K562 (cell line): ENCODE measurements around the gene ABCA13. TPM values are rescaled to one million over a fixed set of nuclear protein-coding genes. Genes with fewer than 3 reads are reported as not detected.

Experiments
- ATAC-seq: fragments of 200-7000 bp; cut with Tn5 transposase; 3 replicates; pipeline ENCODE4 v1.9.1; 2020; ENCODE audit warnings: moderate library complexity
- BruUV-seq: library from RNA; stranded (reverse); fragments of 400-500 nt; replicated peaks from 2 replicates; lab custom pipeline; 2021; lab: Mats Ljungman, UMichigan
- CTCF ChIA-PET: fragments of 300-600 bp; formaldehyde crosslinking; extraction: SDS; loops from one replicate; lab custom pipeline; 2021; ENCODE audit warnings: low intra/inter-chr PET ratio; lab: Yijun Ruan, JAX
- POLR2A ChIA-PET: fragments of 300-600, 350-650 bp; sonication (Branson Sonifier 250); formaldehyde crosslinking; extraction: SDS; loops from one replicate; lab custom pipeline; 2021; ENCODE audit warnings: antibody characterized with exemption, inconsistent platforms; lab: Yijun Ruan, JAX
- DNase-seq, 4 experiments: peaks; one replicate each; pipeline versions ENCODE4 v3.0.0 to v3.0.0-alpha.2; 2011 to 2018; ENCODE audit warnings: low spot score in 3 of 4, mixed read lengths in 3 of 4; ENCODE audit errors: extremely low read depth in 1 of 4
- FAIRE-seq: peaks from 2 replicates; lab custom pipeline; 2011; peaks lifted over from hg19 to GRCh38; lab: Jason Lieb, UNC
- H2AFZ ChIP-seq: 2 replicates; pipeline ENCODE4 v1.6.0; 2011; ENCODE audit warnings: low read depth, low read length, control low read depth, inconsistent platforms
- H3K27ac ChIP-seq: fragments of 200-600 bp; 3 replicates; pipeline ENCODE4 v1.8.0; 2011; ENCODE audit warnings: low read depth, mild to moderate bottlenecking, control low read depth, inconsistent platforms, low read length, moderate library complexity, mixed read lengths; ENCODE audit errors: extremely low read depth
- H3K27me3 ChIP-seq, 2 experiments: fragments of 300-600 bp in 1 of 2; 2 replicates in 1 of 2; 3 replicates in 1 of 2; pipeline versions ENCODE4 v1.6.0 to v1.8.0; 2011; ENCODE audit warnings: inconsistent platforms in 2 of 2, low read length in 2 of 2, mild to moderate bottlenecking in 1 of 2, mixed read lengths in 1 of 2, moderate library complexity in 1 of 2; ENCODE audit not compliant: control insufficient read depth in 2 of 2, insufficient read depth in 2 of 2
- H3K36me3 ChIP-seq: fragments of 300-600 bp; 3 replicates; pipeline ENCODE4 v1.8.0; 2011; ENCODE audit warnings: mild to moderate bottlenecking, low read length, inconsistent platforms; ENCODE audit not compliant: control insufficient read depth, insufficient read depth
- H3K4me1 ChIP-seq, 2 experiments: fragments of 200-600 bp in 1 of 2; replicated peaks in 1 of 2; 2 replicates in 1 of 2; 3 replicates in 1 of 2; pipeline versions ENCODE4 v1.5.1 to v1.8.0; 2011; ENCODE audit warnings: inconsistent platforms in 2 of 2, low read length in 2 of 2, mild to moderate bottlenecking in 1 of 2, mixed read lengths in 1 of 2, moderate library complexity in 1 of 2; ENCODE audit not compliant: control insufficient read depth in 2 of 2, insufficient read depth in 2 of 2
- H3K4me2 ChIP-seq: 2 replicates; pipeline ENCODE4 v1.6.1; 2011; ENCODE audit warnings: low read length, control low read depth, inconsistent platforms, mixed read lengths; ENCODE audit not compliant: insufficient read depth
- H3K4me3 ChIP-seq: fragments of 200-600 bp; sonication (generic), shearing (Covaris generic); 2 replicates; pipeline ENCODE4 v1.5.1; 2016; ENCODE audit warnings: control low read depth, inconsistent platforms
- H3K79me2 ChIP-seq: fragments of 200-600 bp; 3 replicates; pipeline ENCODE4 v1.8.0; 2011; ENCODE audit warnings: low read length, inconsistent platforms; ENCODE audit not compliant: control insufficient read depth, insufficient read depth
- H3K9ac ChIP-seq, 2 experiments: 2 replicates each; pipeline versions ENCODE4 v1.6.0 to v1.6.1; 2011; ENCODE audit warnings: low read depth in 2 of 2, low read length in 2 of 2, control low read depth in 1 of 2, inconsistent platforms in 1 of 2, mild to moderate bottlenecking in 1 of 2, mixed read lengths in 1 of 2; ENCODE audit not compliant: insufficient read depth in 1 of 2
- H3K9me1 ChIP-seq: one replicate; pipeline ENCODE4 v1.6.0; 2011; ENCODE audit warnings: inconsistent platforms, mild to moderate bottlenecking, low read length, moderate library complexity; ENCODE audit not compliant: control insufficient read depth, insufficient read depth
- H3K9me3 ChIP-seq: replicated peaks from 2 replicates; pipeline ENCODE4 v1.5.1; 2011; ENCODE audit warnings: low read depth, low read length, inconsistent platforms; ENCODE audit not compliant: control insufficient read depth, insufficient read depth
- H4K20me1 ChIP-seq: replicated peaks from 2 replicates; pipeline ENCODE4 v1.6.1; 2011; ENCODE audit warnings: low read length, inconsistent platforms, mixed read lengths; ENCODE audit not compliant: control insufficient read depth, insufficient read depth
- ASH1L ChIP-seq: fragments of 450-650 bp; IDR thresholded peaks from 2 replicates; pipeline ENCODE4 v1.6.1; 2018; ENCODE audit warnings: borderline replicate concordance, mild to moderate bottlenecking, low read depth; ENCODE audit not compliant: partially characterized antibody
- CREM ChIP-seq: IDR thresholded peaks from 2 replicates; pipeline ENCODE4 v1.6.1; 2014; ENCODE audit warnings: antibody characterized with exemption, low read depth
- FOXP1 ChIP-seq: sonication (generic); formaldehyde crosslinking; IDR thresholded peaks from 2 replicates; pipeline ENCODE4 v1.8.0; 2022; ENCODE audit warnings: mild to moderate bottlenecking, missing genetic modification reagents
- RBM14 ChIP-seq: fragments of 200-400 bp; formaldehyde crosslinking; IDR thresholded peaks from 2 replicates; pipeline ENCODE4 v1.6.1; 2018; ENCODE audit warnings: low read depth, mild to moderate bottlenecking, low read length, moderate library complexity, borderline replicate concordance; ENCODE audit not compliant: insufficient read depth
- RBM15 ChIP-seq: fragments of 200-400 bp; formaldehyde crosslinking; IDR thresholded peaks from 2 replicates; pipeline ENCODE4 v1.6.1; 2018; ENCODE audit warnings: mild to moderate bottlenecking, low read length, moderate library complexity; ENCODE audit not compliant: insufficient read depth
- RBM39 ChIP-seq: fragments of 200-400 bp; formaldehyde crosslinking; optimal IDR thresholded peaks from 2 replicates; pipeline ENCODE3; 2018; ENCODE audit warnings: low read depth, low read length
- ZNF12 ChIP-seq: sonication (generic); formaldehyde crosslinking; IDR thresholded peaks from 2 replicates; pipeline ENCODE4 v1.4.0; 2020; ENCODE audit warnings: mild to moderate bottlenecking, missing genetic modification reagents
- ZNF311 ChIP-seq: fragments of 250-450 bp; sonication (Bioruptor Pico); IDR thresholded peaks from 2 replicates; pipeline ENCODE4 v1.4.0; 2020; ENCODE audit warnings: mild to moderate bottlenecking, moderate library complexity
- ZNF699 ChIP-seq: fragments of 250-450 bp; sonication (Bioruptor Pico); IDR thresholded peaks from 2 replicates; pipeline ENCODE4 v1.8.0; 2021; ENCODE audit warnings: mild to moderate bottlenecking, moderate library complexity; ENCODE audit not compliant: insufficient replicate concordance
- ZSCAN32 ChIP-seq: fragments of 450-650 bp; formaldehyde crosslinking; IDR thresholded peaks from 2 replicates; pipeline ENCODE4 v1.4.0; 2020; ENCODE audit warnings: mild to moderate bottlenecking, moderate library complexity
- WGBS: fragments of 100-300 bp; shearing (Covaris generic); methylation state at CpG from one replicate; pipeline ENCODE4 v1.1.6; 2016; ENCODE audit warnings: low coverage, mixed read lengths; ENCODE audit not compliant: insufficient coverage; ENCODE audit errors: missing lambda C conversion rate; 5-methylcytosine and 5-hydroxymethylcytosine counted together
- in situ Hi-C: fragments of 300-500 bp; cut with MboI; formaldehyde crosslinking; loops from 4 replicates; pipeline ENCODE4 v1.15.0; 2018; ENCODE audit warnings: inconsistent platforms, mixed read lengths
- intact Hi-C: fragments of 100-400 bp; cut with micrococcal nuclease; formaldehyde crosslinking; loops from 2 replicates; pipeline ENCODE4 v1.14.2; 2022
- polyA plus RNA-seq, 8 experiments: library from polyadenylated mRNA; depleted of rRNA in 4 of 8; stranded (reverse) in 5 of 8; unstranded in 3 of 8; fragments of >200 nt; fragmentation: Nextera tagmentation in 2 of 8; fragmentation: Illumina TruSeq in 1 of 8; extraction: Ambion mirVana in 2 of 8; extraction: Trizol in 1 of 8; gene quantifications; 2 replicates each; pipeline versions ENCODE4 v1.2.1 to v1.2.3, GENCODE V29; 2011 to 2014; ENCODE audit warnings: inconsistent platforms in 1 of 8, missing spikeins in 1 of 8
- total RNA-seq, 7 experiments: library from RNA; depleted of rRNA in 6 of 7; stranded (reverse); fragments of >200 nt in 6 of 7; fragmentation: Illumina TruSeq in 2 of 7; extraction: Trizol in 2 of 7; gene quantifications; 2 replicates each; pipeline versions ENCODE4 v1.2.1 to v1.2.3, GENCODE V29; 2011 to 2021; ENCODE audit warnings: low replicate concordance in 1 of 7
- TF ChIP-seq, protein P1 (sequence below): fragments of 450-650 bp; IDR thresholded peaks from 2 replicates; pipeline ENCODE4 v1.6.1; 2016
- TF ChIP-seq, protein P2 (sequence below): fragments of 150-350 bp; IDR thresholded peaks from 2 replicates; pipeline ENCODE4 v1.6.1; 2014; ENCODE audit warnings: low read depth, mild to moderate bottlenecking, low read length, borderline replicate concordance

The ABCA13 gene
- total and polyA plus RNA-seq, 9 of the 15 experiments (the other 6 are each of a cell fraction or from before 2014, with no cell fraction given), result 0.14 to 1.5 (median 0.38) TPM

GRCh38 chr7:48621076-48621475 is 449.8 kb downstream of the ABCA13 start:
- no peak overlapping the region for H2AFZ ChIP-seq
- H3K4me1 ChIP-seq, result no peaks in the 10 kb centered on the region
- BruUV-seq, result no TSS peak
- in situ Hi-C loops, result no loop called here
- no peak for DNase-seq
- TF ChIP-seq RBM15, result no peak
- no peak for TF ChIP-seq FOXP1 (CRISPR knock-in tag)
- TF ChIP-seq, all 486 proteins: peak for 0
- no peak overlapping the region for H3K4me3 ChIP-seq
- no peak overlapping the region for H3K27ac ChIP-seq
- ATAC-seq (no peak), FAIRE-seq (no peak)
- H3K9me3 ChIP-seq, result no peaks in the 10 kb centered on the region
- 0% methylated on average over 4 of the region's 4 CpGs for WGBS
- H4K20me1 ChIP-seq, result no peaks in the 10 kb centered on the region
- H3K27me3 ChIP-seq, result no peaks in the 10 kb centered on the region
- no peaks in the 10 kb centered on the region for H3K79me2 ChIP-seq
- H3K36me3 ChIP-seq, result no peaks in the 10 kb centered on the region
- H3K4me2 ChIP-seq, result no peak overlapping the region
- POLR2A ChIA-PET, result no interaction called here
- H3K9me1 ChIP-seq, result no peaks in the 10 kb centered on the region
- H3K9ac ChIP-seq, result no peak overlapping the region
- intact Hi-C loops, result no loop called here
- CTCF ChIA-PET, result no interaction called here

DNA sequence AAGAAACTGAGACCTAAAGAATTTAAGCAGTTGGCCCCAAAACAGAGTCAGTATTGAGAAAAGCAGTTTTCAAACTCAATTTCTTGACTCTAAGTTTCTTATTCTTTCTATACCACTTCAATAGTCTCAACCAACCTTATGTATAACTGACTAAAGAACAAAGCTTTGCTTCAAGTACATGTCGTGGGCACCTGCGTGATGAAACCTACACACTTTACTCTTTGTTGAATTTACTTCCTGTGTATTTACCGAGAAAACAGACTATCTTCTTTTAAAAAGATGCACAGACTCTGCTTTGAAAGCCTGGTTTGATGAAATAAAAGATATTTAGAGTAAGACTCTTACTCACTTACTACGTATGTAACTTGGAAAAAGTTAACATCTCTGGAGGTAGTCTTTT is 455.9 kb downstream of the ABCA13 start:
- Histone ChIP-seq H3K9ac (no peak overlapping the region), H3K9me1 (no peaks in the 10 kb centered on the region), H2AFZ (no peak overlapping the region), H3K4me2 (no peak overlapping the region), H3K36me3 (no peaks in the 10 kb centered on the region), H3K4me1 (no peaks in the 10 kb centered on the region), H3K27me3 (no peaks in the 10 kb centered on the region), H3K4me3 (no peak overlapping the region), H4K20me1 (no peaks in the 10 kb centered on the region), H3K27ac (no peak overlapping the region), H3K9me3 (no peaks in the 10 kb centered on the region), H3K79me2 (no peaks in the 10 kb centered on the region)
- no peak for DNase-seq
- no TSS peak for BruUV-seq
- no peak for ATAC-seq
- POLR2A ChIA-PET, result no interaction called here
- CTCF ChIA-PET, result no interaction called here
- no peak for FAIRE-seq
- in situ Hi-C loops, result no loop called here
- intact Hi-C loops, result no loop called here
- 0% methylated on average over 4 of the region's 4 CpGs for WGBS
- TF ChIP-seq ASH1L (no peak), RBM39 (no peak), ZNF699 (CRISPR knock-in tag) (no peak), ZNF311 (CRISPR knock-in tag) (no peak), ZSCAN32 (CRISPR knock-in tag) (no peak), CREM (no peak), ZNF12 (CRISPR knock-in tag) (no peak), RBM14 (no peak)
- TF ChIP-seq, protein P1, sequence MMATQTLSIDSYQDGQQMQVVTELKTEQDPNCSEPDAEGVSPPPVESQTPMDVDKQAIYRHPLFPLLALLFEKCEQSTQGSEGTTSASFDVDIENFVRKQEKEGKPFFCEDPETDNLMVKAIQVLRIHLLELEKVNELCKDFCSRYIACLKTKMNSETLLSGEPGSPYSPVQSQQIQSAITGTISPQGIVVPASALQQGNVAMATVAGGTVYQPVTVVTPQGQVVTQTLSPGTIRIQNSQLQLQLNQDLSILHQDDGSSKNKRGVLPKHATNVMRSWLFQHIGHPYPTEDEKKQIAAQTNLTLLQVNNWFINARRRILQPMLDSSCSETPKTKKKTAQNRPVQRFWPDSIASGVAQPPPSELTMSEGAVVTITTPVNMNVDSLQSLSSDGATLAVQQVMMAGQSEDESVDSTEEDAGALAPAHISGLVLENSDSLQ, result no peak
- TF ChIP-seq, protein P2, sequence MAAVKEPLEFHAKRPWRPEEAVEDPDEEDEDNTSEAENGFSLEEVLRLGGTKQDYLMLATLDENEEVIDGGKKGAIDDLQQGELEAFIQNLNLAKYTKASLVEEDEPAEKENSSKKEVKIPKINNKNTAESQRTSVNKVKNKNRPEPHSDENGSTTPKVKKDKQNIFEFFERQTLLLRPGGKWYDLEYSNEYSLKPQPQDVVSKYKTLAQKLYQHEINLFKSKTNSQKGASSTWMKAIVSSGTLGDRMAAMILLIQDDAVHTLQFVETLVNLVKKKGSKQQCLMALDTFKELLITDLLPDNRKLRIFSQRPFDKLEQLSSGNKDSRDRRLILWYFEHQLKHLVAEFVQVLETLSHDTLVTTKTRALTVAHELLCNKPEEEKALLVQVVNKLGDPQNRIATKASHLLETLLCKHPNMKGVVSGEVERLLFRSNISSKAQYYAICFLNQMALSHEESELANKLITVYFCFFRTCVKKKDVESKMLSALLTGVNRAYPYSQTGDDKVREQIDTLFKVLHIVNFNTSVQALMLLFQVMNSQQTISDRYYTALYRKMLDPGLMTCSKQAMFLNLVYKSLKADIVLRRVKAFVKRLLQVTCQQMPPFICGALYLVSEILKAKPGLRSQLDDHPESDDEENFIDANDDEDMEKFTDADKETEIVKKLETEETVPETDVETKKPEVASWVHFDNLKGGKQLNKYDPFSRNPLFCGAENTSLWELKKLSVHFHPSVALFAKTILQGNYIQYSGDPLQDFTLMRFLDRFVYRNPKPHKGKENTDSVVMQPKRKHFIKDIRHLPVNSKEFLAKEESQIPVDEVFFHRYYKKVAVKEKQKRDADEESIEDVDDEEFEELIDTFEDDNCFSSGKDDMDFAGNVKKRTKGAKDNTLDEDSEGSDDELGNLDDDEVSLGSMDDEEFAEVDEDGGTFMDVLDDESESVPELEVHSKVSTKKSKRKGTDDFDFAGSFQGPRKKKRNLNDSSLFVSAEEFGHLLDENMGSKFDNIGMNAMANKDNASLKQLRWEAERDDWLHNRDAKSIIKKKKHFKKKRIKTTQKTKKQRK, result no peak
